Esophagus muscularis mucosa (tissue), 4 donors: ENCODE measurements around the gene NFYA. TPM values are rescaled to one million over a fixed set of nuclear protein-coding genes. Genes with fewer than 3 reads are reported as not detected.
A peak's percentile ranks its signal among the peaks of the same experiment; 100 is the strongest.

Source experiments
- DNase-seq: peaks from one replicate; pipeline ENCODE4 v3.0.0-alpha.2; 2017; ENCODE audit errors: extremely low spot score
- H3K27ac ChIP-seq, 4 donors: fragments of 200-600 bp; sonication (generic); replicated peaks in 1 of 4; 1 replicate in 3 of 4; 2 replicates in 1 of 4; pipeline ENCODE4 v1.5.1; 2016 to 2019; ENCODE audit warnings: mild to moderate bottlenecking in 1 of 4
- H3K27me3 ChIP-seq, 4 donors: fragments of 200-600 bp; sonication (generic); one replicate each; pipeline versions ENCODE4 v1.5.1 to v1.6.0; 2016 to 2019
- H3K36me3 ChIP-seq, 4 donors: fragments of 200-600 bp; sonication (generic); one replicate each; pipeline ENCODE4 v1.5.1; 2016 to 2019
- H3K4me1 ChIP-seq, 4 donors: fragments of 200-600 bp; sonication (generic); one replicate each; pipeline ENCODE4 v1.5.1; 2016 to 2019
- H3K4me3 ChIP-seq, 4 donors: fragments of 200-600 bp; sonication (generic); 1 replicate in 2 of 4; 2 replicates in 2 of 4; pipeline ENCODE4 v1.5.1; 2016 to 2019; ENCODE audit warnings: mild to moderate bottlenecking in 4 of 4, moderate library complexity in 1 of 4
- H3K9me3 ChIP-seq, 4 donors: fragments of 200-600 bp; sonication (generic); 1 replicate in 3 of 4; 2 replicates in 1 of 4; pipeline ENCODE4 v1.5.1; 2016 to 2019
- CTCF ChIP-seq, 3 experiments: fragments of 200-600 bp in 2 of 3; fragments of 450-650 bp in 1 of 3; sonication (generic) in 2 of 3; IDR thresholded peaks; one replicate each; pipeline ENCODE4 v1.5.1; 2017 to 2019; ENCODE audit warnings: antibody characterized with exemption in 3 of 3, mild to moderate bottlenecking in 2 of 3, moderate library complexity in 1 of 3
- EP300 ChIP-seq: sonication (generic); formaldehyde crosslinking; IDR thresholded peaks from one replicate; pipeline ENCODE4 v1.6.1; 2017; ENCODE audit warnings: antibody characterized with exemption
- POLR2A ChIP-seq: fragments of 450-650 bp; IDR thresholded peaks from one replicate; pipeline ENCODE4 v1.6.1; 2017; ENCODE audit warnings: antibody characterized with exemption, moderate library complexity, mild to moderate bottlenecking, low read depth
- POLR2AphosphoS5 ChIP-seq, 2 donors: sonication (generic); formaldehyde crosslinking; IDR thresholded peaks; one replicate each; pipeline ENCODE4 v1.6.1; 2017; ENCODE audit warnings: antibody characterized with exemption in 2 of 2
- WGBS: methylation state at CpG from one replicate; pipeline ENCODE4 v1.1.5; 2018; 5-methylcytosine and 5-hydroxymethylcytosine counted together
- intact Hi-C: fragments of 100-400 bp; cut with DNase I; formaldehyde crosslinking; loops from one replicate; pipeline ENCODE4 v1.15.1; 2023
- total RNA-seq, 4 donors: library from RNA; depleted of rRNA; stranded (reverse); fragments of >200 nt; gene quantifications; one replicate each; pipeline versions ENCODE4 v1.1.0 to v1.2.1, GENCODE V29; 2016

NFYA gene
- total RNA-seq, 4 donors from 2014 or later = 9.1 to 11.4 (median 10.5) TPM

- Histone ChIP-seq H3K9me3 (no peaks in the 10 kb centered on the region), H3K27me3 (no peaks in the 10 kb centered on the region), H3K27ac (no peak overlapping the region), H3K4me3 (no peak overlapping the region), H3K36me3 (no peaks in the 10 kb centered on the region), H3K4me1 (no peaks in the 10 kb centered on the region)
- WGBS = 70% methylated on average over 3 of the region's 3 CpGs
- DNase-seq = no peak
- TF ChIP-seq EP300 = no peak
- no peak for TF ChIP-seq CTCF (IDR thresholded peaks at IDR 0.05)
- TF ChIP-seq POLR2A = no peak
- TF ChIP-seq POLR2AphosphoS5 (IDR thresholded peaks at IDR 0.05) = no peak
- intact Hi-C loops = no loop called here
Measured at GRCh38 chr6:41036186-41036585, 36.6 kb upstream of the NFYA start.

- intact Hi-C loops = no loop called here
Measured at GRCh38 chr6:41036601-41037000, 36.2 kb upstream of the NFYA start.

GRCh38 chr6:41037107-41037900 lies 35.5 kb upstream of the NFYA start:
- H3K27ac ChIP-seq = no peak overlapping the region
- H3K4me1 ChIP-seq = no peaks in the 10 kb centered on the region
- no peaks in the 10 kb centered on the region for H3K27me3 ChIP-seq
- 80% methylated on average over 13 of the region's 13 CpGs for WGBS
- intact Hi-C loops = no loop called here
- no peak for DNase-seq
- no peaks in the 10 kb centered on the region for H3K9me3 ChIP-seq
- H3K4me3 ChIP-seq = no peak overlapping the region
- H3K36me3 ChIP-seq = no peaks in the 10 kb centered on the region
- no peak for TF ChIP-seq POLR2AphosphoS5 (IDR thresholded peaks at IDR 0.05)

More at GRCh38 chr6:41036601-41037000, 36.2 kb upstream of the NFYA start:
- Histone ChIP-seq H3K4me3 (no peak overlapping the region), H3K27ac (no peak overlapping the region), H3K9me3 (no peaks in the 10 kb centered on the region), H3K4me1 (no peaks in the 10 kb centered on the region), H3K36me3 (no peaks in the 10 kb centered on the region), H3K27me3 (no peaks in the 10 kb centered on the region)
- no peak for DNase-seq
- TF ChIP-seq CTCF (IDR thresholded peaks at IDR 0.05) = no peak
- TF ChIP-seq POLR2AphosphoS5 (IDR thresholded peaks at IDR 0.05) = no peak
- no peak for TF ChIP-seq POLR2A
- TF ChIP-seq EP300 = no peak
- 96% methylated on average over 2 of the region's 2 CpGs for WGBS

- H3K27ac ChIP-seq = no peak overlapping the region
- TF ChIP-seq POLR2A = no peak
- no peak for TF ChIP-seq EP300
- no peak for TF ChIP-seq CTCF (IDR thresholded peaks at IDR 0.05)
- no peak for TF ChIP-seq POLR2AphosphoS5 (IDR thresholded peaks at IDR 0.05)
- H3K4me3 ChIP-seq = no peak overlapping the region
- no peaks in the 10 kb centered on the region for H3K4me1 ChIP-seq
- no peaks in the 10 kb centered on the region for H3K9me3 ChIP-seq
- H3K36me3 ChIP-seq = no peaks in the 10 kb centered on the region
- whole genome bisulfite sequencing = 95% methylated on average over 3 of the region's 3 CpGs
- no peaks in the 10 kb centered on the region for H3K27me3 ChIP-seq
- intact Hi-C loops = no loop called here
- DNase-seq = no peak
Measured at GRCh38 chr6:41038205-41038604, 34.6 kb upstream of the NFYA start.

GRCh38 chr6:41039060-41039998 lies 33.4 kb upstream of the NFYA start, which contains the start of gene UNC5CL:
TSS of gene UNC5CL (minus strand) at chr6:41039221. CDS start at chr6:41035074, 4,147 bp downstream.
- TF ChIP-seq CTCF (IDR thresholded peaks at IDR 0.05) (peak; percentile 43 to 63 (median 50)), EP300 (no peak)
- no peaks in the 10 kb centered on the region for H3K9me3 ChIP-seq
- no peak within 1 kb of the TSS for H3K27ac ChIP-seq
- DNase-seq = no peak
- WGBS = 88% methylated on average over 7 of the region's 10 CpGs
- no peaks in the 10 kb centered on the region for H3K36me3 ChIP-seq
- H3K27me3 ChIP-seq = no peaks in the 10 kb centered on the region
- intact Hi-C loops = no loop called here
- no peaks in the 10 kb centered on the region for H3K4me1 ChIP-seq
- no peak within 1 kb of the TSS for H3K4me3 ChIP-seq
